Stimulated activated CD8-positive, alpha-beta memory T cell treated with anti-CD3 and anti-CD28 coated beads, Interleukin-15, amount 100 ng/mL, for 24 hours (primary cell): ENCODE data around the gene FBXL14.

Source experiments
- DNase-seq: peaks from one replicate; pipeline ENCODE4 v3.0.0-alpha.2; 2020; ENCODE audit warnings: low read depth

Gene FBXL14

GRCh38 chr12:1593174-1594005 is 991 bp downstream of the FBXL14 start:
- peak; percentile 11 for DNase-seq

- DNase-seq, result peak; percentile 19
Observed at GRCh38 chr12:1592444-1593173, 1.8 kb downstream of the FBXL14 start.

GRCh38 chr12:1591543-1591942 is 2.8 kb downstream of the FBXL14 start:
- no peak for DNase-seq

- no peak for DNase-seq
Observed at GRCh38 chr12:1591034-1591433, 3.3 kb downstream of the FBXL14 start.

GRCh38 chr12:1590221-1590979 is 4.0 kb downstream of the FBXL14 start:
- no peak for DNase-seq

GRCh38 chr12:1588575-1588947 is 5.8 kb downstream of the FBXL14 start:
- DNase-seq, result no peak

GRCh38 chr12:1587927-1588574 is 6.3 kb downstream of the FBXL14 start:
- DNase-seq, result no peak

GRCh38 chr12:1584326-1584725 is 10.1 kb downstream of the FBXL14 start:
- DNase-seq, result no peak

GRCh38 chr12:1583421-1584078 is 10.8 kb downstream of the FBXL14 start:
- DNase-seq, result no peak

GRCh38 chr12:1582709-1583050 is 11.7 kb downstream of the FBXL14 start:
- no peak for DNase-seq

- DNase-seq, result no peak
Observed at GRCh38 chr12:1581973-1582708, 12.2 kb downstream of the FBXL14 start.

GRCh38 chr12:1580526-1580925 is 13.9 kb downstream of the FBXL14 start:
- no peak for DNase-seq

GRCh38 chr12:1579651-1580435 is 14.5 kb downstream of the FBXL14 start:
- DNase-seq, result no peak

- DNase-seq, result no peak
Observed at GRCh38 chr12:1576410-1577241, 17.8 kb downstream of the FBXL14 start.

GRCh38 chr12:1575408-1576401 is 18.7 kb downstream of the FBXL14 start:
- no peak for DNase-seq

GRCh38 chr12:1574865-1575259 is 19.5 kb downstream of the FBXL14 start:
- no peak for DNase-seq

GRCh38 chr12:1573960-1574864 is 20.2 kb downstream of the FBXL14 start:
- no peak for DNase-seq
